A673 (cell line): Measurements from ENCODE around the gene GTF2IRD2.
"Not testable (repeated sequence)": the region's sequence is repeated elsewhere in the genome, so short reads cannot be mapped to it uniquely, and the experiment has no call there.

Experiments used
- CTCF ChIP-seq: fragments of 300-800, 200-600 bp; sonication (generic); conservative IDR thresholded peaks from 2 replicates; pipeline ENCODE4 v1.5.1; 2017; ENCODE audit warnings: low read depth, mild to moderate bottlenecking, antibody characterized with exemption, low read length, moderate library complexity, mixed read lengths
- EZH2 ChIP-seq: fragments of 200-600 bp; sonication (generic); IDR thresholded peaks from 2 replicates; pipeline ENCODE4 v1.6.1; 2017; ENCODE audit warnings: borderline replicate concordance, low read depth, mild to moderate bottlenecking, mixed read lengths, antibody characterized with exemption, low read length; ENCODE audit not compliant: poor library complexity, severe bottlenecking

- TF ChIP-seq CTCF, EZH2: not testable (repeated sequence)
These were observed 94.7 kb downstream of the GTF2IRD2 start for GRCh38 chr7:74756673-74757072.
